Measurements from ENCODE around the gene IMMP2L.
A peak's percentile ranks its signal among the peaks of the same experiment; 100 is the strongest.
"Not testable (repeated sequence)": the region's sequence is repeated elsewhere in the genome, so short reads cannot be mapped to it uniquely, and the experiment has no call there.

Gene IMMP2L

GRCh38 chr7:111561904-111562732, at the start of gene IMMP2L:
TSS of gene IMMP2L (minus strand) at chr7:111562492.
- DNase-seq (ENCODE audit: extremely low read depth, low read depth): peak; percentile 32
- TF ChIP-seq, protein P1, sequence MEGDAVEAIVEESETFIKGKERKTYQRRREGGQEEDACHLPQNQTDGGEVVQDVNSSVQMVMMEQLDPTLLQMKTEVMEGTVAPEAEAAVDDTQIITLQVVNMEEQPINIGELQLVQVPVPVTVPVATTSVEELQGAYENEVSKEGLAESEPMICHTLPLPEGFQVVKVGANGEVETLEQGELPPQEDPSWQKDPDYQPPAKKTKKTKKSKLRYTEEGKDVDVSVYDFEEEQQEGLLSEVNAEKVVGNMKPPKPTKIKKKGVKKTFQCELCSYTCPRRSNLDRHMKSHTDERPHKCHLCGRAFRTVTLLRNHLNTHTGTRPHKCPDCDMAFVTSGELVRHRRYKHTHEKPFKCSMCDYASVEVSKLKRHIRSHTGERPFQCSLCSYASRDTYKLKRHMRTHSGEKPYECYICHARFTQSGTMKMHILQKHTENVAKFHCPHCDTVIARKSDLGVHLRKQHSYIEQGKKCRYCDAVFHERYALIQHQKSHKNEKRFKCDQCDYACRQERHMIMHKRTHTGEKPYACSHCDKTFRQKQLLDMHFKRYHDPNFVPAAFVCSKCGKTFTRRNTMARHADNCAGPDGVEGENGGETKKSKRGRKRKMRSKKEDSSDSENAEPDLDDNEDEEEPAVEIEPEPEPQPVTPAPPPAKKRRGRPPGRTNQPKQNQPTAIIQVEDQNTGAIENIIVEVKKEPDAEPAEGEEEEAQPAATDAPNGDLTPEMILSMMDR (IDR thresholded peaks at IDR 0.05; ENCODE audit: low read depth, low read length): peak; percentile 40

DNA sequence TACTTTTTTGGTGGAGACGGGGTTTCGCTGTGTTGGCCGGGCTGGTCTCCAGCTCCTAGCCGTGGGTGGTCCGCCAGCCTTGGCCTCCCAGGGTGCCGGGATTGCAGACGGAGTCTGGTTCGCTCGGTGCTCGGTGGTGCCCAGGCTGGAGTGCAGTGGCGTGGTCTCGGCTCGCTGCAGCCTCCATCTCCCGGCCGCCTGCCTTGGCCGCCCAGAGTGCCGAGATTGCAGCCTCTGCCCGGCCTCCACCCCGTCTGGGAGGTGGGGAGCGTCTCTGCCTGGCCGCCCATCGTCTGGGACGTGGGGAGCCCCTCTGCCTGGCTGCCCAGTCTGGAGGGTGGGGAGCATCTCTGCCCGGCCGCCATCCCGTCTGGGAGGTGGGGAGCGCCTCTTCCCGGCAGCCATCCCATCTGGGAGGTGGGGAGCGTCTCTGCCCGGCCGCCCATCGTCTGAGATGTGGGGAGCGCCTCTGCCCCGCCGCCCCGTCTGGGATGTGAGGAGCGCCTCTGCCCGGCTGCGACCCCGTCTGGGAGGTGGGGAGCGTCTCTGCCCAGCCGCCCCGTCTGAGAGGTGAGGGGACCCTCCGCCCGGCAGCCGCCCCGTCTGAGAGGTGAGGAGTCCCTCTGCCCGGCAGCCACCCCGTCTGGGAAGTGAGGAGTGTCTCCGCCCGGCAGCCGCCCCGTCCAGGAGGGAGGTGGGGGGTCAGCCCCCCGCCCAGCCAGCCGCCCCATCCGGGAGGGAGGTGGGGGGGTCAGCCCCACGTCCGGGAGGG, 47.4 kb upstream of the IMMP2L start:
- DNase-seq (ENCODE audit: extremely low read depth, low read depth): not testable (repeated sequence)

DNA sequence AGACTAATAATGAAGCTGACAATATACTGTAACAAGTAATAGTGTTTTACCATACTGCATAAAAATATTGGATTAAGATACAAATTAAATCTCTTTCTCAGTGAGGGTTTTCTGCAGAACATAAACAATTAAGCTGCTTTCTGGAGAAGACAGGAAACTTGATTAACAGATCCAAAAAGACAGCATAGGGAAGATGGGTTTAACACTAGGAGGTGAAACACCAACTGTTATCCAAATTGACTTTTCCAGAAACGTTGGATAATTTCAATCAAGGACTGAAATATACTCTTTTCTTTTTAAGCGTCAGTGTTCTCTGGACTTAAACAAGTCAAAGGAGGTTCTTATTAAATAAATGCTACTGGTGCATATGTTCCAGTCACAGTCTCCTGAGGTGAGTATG, 45.3 kb upstream of the IMMP2L start:
- TF ChIP-seq, protein P1 (IDR thresholded peaks at IDR 0.05; ENCODE audit: low read depth, low read length): no peak

DNA sequence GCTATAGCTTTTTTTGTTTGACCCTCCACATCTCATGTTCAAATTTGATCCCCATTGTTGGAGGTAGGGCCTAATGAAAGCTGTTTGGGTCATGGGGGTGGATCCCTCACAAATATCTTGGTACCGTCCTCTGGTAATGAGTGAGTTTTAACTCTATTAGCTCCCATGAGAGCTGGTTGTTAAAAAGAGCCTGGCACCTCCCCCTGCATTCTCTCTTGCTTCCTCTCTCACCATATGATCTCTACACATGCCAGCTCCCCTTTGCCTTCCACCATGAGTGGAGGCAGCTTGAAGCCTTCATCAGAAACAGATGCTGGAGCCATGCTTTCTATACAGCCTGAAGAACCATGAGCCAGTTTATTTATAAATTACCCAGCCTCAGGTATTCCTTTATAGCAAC, 43.0 kb upstream of the IMMP2L start:
- DNase-seq (ENCODE audit: extremely low read depth, low read depth): no peak
- TF ChIP-seq, protein P1 (IDR thresholded peaks at IDR 0.05; ENCODE audit: low read depth, low read length): no peak

More for the DNA sequence above, 45.3 kb upstream of the IMMP2L start:
- no peak for DNase-seq (ENCODE audit: extremely low read depth, low read depth)

DNA sequence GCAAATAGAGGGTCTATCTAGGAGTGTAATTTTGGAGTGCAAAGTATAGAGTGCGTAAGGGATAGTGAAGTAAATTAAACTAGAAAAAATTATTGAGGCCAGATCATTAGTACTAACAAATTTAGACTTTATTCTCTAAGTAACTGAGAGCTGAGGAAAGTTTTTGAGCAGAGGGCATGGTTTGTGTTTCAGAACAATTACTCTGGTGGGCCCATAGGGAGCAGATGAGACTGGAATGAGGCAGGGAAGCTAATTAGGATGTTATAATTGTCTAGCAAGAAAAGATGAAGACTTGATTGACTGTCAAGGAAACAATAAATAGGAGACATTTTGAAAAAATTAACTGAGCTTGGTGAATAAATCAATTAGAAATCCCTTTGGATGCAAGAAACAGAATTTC, 37.8 kb upstream of the IMMP2L start:
- DNase-seq (ENCODE audit: extremely low read depth, low read depth): no peak
- TF ChIP-seq, protein P1 (IDR thresholded peaks at IDR 0.05; ENCODE audit: low read depth, low read length): no peak

DNA sequence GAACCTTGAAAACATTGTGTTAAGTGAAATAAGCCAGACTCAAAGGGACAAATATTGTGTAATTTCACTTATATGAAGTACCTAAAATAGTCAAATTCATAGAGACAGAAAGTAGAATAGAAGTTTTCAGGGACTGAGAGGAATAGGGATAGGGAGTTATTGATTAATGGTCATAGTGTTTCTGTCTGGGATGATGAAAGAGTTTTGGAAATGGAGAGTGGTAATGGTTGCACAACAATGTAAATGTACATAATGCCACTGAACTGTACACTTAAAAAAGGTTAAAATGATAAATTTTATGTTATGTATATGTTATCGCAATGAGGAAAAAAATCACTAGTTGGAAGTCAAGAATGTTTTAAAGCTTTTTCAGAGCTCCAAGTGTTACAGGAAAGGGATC, 33.5 kb upstream of the IMMP2L start:
- DNase-seq (ENCODE audit: extremely low read depth, low read depth): no peak
- TF ChIP-seq, protein P1 (IDR thresholded peaks at IDR 0.05; ENCODE audit: low read depth, low read length): no peak

GRCh38 chr7:111594602-111595001, 32.3 kb upstream of the IMMP2L start:
- DNase-seq (ENCODE audit: extremely low read depth, low read depth): no peak
- TF ChIP-seq, protein P1 (IDR thresholded peaks at IDR 0.05; ENCODE audit: low read depth, low read length): no peak
